HG02981 (cell line): ENCODE data around the gene HK2.
"Not testable (repeated sequence)": the region's sequence is repeated elsewhere in the genome, so short reads cannot be mapped to it uniquely, and the experiment has no call there.

ENCODE experiments used
- ATAC-seq: cut with Tn5 transposase; IDR thresholded peaks from one replicate; pipeline ENCODE4 v1.9.1; 2021; ENCODE audit warnings: mild to moderate bottlenecking, moderate library complexity; ENCODE audit not compliant: unreplicated experiment

The HK2 gene

GRCh38 chr2:74893332-74893731 lies 59.4 kb downstream of the HK2 start:
- no peak for ATAC-seq

DNA sequence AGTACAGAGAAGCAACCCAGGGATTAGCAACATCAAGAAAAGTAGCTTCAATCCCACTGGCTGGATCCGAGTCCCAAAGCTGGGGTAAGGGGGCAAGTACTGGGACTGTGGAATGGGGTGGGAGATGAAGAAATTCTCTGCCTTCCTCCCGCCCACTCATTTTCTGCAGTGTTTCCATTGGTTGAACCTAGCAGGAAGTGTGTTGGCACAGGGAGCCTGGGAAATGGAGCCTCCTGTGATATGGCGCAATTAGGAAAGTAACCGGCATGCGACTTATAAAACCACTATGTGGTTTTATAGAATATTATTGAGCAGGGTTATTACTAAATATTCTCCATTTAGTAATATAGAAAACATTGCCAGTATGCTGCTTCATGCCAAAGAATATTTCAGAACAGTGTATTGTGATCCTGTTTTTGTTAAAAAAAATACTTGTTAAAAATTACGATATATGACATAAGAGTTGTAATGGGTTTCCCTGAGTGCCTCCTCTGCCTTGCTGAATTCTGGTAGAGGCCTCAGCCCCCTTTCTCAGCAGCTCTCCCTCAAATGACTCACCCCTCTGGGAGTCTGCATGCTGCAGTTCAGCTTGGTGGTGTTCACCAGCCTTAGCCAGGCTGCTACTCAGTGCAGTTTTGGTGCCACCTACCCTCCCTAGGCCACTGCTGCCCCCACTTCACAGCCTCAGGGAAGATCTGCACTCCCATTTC lies 60.5 kb downstream of the HK2 start:
- no peak for ATAC-seq

GRCh38 chr2:74895001-74895400 lies 61.1 kb downstream of the HK2 start:
- no peak for ATAC-seq

GRCh38 chr2:74896232-74896631 lies 62.3 kb downstream of the HK2 start:
- no peak for ATAC-seq

DNA sequence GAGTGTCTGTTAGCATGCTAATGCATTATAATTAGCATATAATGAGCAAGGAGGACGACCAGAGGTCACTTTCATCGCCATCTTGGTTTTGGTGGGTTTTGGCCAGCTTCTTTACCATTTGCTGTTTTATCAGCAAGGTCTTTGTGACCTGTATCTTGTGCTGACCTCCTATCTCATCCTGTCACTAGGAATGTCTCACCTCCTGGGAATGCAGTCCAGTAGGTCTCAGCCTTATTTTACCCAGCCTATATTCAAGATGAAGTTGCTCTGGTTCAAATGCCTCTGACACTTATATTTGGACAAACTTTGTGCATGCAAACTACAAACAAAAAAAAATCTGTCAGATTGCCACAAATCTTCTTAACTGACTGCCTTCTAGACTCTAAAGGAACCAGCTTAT lies 66.3 kb downstream of the HK2 start:
- not testable (repeated sequence) for ATAC-seq

DNA sequence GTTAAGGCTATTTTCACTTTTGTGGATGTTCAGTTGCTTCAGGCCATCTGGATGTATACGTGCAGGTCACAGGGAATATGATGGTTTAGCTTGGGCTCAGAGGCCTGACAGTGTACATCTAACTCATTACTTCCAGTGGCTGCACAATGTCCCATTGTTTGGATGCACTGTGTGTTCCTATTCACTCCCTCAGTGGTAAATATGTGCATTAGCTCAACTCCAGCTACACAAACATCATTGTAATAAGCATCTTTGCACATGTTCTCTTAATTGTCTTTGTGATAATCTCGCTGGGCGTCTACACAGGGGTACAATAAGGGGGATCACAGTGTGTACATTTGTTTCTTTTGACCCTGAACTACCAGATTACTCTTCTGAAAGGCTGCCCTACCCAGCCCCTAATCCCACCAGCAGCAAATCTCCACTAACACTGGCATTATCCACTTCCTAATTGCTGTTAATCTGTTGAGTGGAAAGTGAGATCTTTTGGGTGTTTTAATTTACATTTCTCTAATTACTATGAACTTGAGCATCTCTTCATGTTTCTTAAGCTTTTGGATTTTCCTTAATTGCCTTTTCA lies 68.4 kb downstream of the HK2 start:
- no peak for ATAC-seq

- no peak for ATAC-seq
Measured at GRCh38 chr2:74906395-74906794, 72.5 kb downstream of the HK2 start.

DNA sequence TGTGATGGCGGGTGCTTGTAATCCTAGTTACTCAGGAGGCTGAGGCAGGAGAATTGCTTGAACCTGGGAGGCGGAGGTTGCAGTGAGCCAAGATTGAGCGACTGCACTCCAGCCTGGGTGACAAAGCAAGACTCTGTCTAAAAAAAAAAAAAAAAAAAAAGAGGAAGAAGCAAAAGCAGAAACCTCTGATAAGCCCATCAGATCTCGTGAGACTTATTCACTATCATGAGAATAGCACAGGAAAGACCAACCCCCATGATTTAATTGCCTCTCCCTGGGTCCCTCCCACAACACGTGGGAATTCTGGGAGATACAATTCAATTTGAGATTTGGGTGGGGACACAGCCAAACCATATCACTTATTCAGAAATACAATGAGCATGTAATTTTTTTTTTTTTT lies 73.6 kb downstream of the HK2 start:
- not testable (repeated sequence) for ATAC-seq

- no peak for ATAC-seq
Measured at GRCh38 chr2:74908748-74909444, 75.0 kb downstream of the HK2 start.

- no peak for ATAC-seq
Measured at GRCh38 chr2:74910245-74910644, 76.3 kb downstream of the HK2 start.

- ATAC-seq = no peak
Measured at GRCh38 chr2:74911061-74911460, 77.1 kb downstream of the HK2 start.

- ATAC-seq = no peak
Measured at GRCh38 chr2:74915743-74916142, 81.8 kb downstream of the HK2 start.

- no peak for ATAC-seq
Measured at GRCh38 chr2:74916394-74916793, 82.5 kb downstream of the HK2 start.

DNA sequence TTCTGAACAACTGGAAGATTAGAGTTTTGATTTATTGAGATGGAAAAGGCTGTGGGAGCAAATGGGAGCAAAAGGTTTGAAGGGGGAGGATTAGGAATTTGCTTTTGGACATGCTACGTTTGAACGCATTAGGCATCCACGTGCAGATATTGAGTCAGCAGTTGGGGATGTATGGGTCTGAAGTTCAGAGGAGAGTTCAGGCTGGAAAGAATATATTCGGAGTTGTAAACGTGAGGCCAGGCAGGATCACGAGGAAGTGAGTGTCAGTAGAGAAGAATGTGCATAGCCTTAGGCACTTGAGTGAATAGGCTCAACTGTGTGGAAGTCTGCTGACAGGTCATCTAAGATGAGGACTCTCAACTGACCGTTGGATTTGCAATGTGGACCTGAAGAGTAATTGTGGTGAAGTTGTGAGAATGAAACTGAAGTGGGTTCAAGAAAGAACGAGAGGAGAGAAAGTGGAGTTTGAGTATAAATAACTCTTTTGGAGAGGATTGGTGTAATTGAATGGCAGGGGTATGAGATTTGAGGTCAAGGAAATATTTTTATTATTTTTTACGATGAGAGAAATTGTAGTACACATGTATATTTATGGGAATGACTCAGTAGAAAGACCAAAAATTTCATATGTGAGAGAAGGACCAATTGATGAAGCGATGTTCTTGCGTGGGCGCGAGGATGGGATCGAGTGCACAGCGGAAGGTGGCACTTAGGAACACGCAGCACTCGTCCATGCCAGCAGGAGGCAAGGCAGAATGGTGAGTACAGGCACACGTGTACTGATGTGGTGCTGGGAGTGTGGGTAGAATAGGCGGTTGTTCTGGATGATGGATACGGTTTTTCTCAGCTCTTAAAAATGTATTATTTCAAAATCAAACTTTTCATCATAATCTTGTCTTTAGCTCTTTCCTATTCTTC lies 84.0 kb downstream of the HK2 start:
- no peak for ATAC-seq

DNA sequence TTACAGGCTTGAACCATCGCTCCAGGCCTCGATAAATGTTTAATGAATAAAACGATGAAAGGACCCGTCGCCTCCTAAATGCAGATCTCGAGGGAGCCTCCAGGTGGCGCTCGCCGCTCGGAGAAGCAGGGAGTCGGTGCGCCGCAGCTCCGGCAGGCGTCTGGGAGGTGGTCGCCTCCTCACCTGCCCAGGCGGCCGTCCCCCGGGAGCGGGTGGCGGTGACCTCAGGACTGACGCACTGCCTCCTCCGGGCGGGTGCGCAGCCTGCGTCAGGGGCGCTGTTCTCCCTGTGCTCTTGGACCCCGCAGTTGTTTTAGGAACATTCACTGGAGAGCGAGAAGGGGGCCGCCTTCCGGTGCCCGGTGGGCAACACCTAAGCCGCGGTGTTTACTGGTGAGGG lies 85.9 kb downstream of the HK2 start:
- no peak for ATAC-seq

- ATAC-seq = no peak
Measured at GRCh38 chr2:74921236-74921736, 87.4 kb downstream of the HK2 start.

DNA sequence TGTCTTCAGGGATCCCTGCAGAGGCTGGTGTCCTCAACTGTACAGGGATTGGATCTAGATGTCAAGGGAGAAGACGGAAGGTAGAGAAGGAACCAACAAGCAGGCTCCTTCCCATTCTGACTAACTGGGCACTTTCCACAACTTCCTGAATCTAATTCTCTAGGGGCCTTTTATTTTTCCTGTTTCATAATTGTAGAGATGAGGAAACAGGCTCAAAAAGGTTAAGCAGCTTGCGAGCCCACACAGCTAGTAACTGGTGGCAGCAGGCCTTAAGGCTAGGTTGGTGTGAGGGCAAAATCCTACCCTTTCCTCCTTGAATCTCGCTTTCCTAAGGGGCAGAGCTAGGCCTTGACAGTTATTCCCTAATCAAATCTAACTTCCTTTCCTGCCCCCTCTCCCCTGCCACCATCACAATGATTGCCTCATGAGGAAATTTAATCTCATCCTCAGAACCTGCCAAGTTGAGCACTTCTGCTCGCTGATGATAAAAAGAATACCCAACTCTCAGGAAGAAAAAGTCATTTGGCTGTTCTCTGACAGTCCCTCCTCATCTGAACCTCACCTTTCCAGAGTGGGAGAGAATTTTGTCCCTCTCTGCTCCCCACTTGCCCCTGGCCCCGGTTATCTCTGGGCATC lies 88.8 kb downstream of the HK2 start:
- no peak for ATAC-seq

- ATAC-seq = no peak
Measured at GRCh38 chr2:74924463-74925265, 90.7 kb downstream of the HK2 start.

DNA sequence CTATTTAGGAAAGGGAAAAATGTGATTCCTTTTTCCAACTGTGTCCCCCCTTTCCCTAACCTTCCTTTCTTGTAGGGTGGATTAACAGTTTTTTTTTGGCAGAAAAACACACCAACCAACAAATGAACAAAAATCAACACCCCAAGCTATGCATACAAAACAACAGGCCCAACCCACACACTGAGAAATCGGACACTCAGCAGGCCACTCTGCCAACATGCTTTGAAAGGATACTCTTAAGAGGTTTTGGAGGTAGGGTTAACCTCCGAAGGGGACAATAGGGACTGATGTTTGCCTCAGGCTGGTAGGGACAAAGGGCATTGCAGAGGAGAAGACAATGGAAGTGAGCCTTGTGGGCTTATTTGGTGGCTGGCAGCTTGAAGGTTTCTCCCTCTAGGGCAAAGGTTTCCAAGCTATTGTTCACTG lies 91.4 kb downstream of the HK2 start:
- ATAC-seq = no peak

GRCh38 chr2:74927621-74928020 lies 93.7 kb downstream of the HK2 start:
- ATAC-seq = no peak
